T-helper 1 cell treated with Interleukin-12 subunit alpha and Interleukin-12 subunit beta and Interleukin-4 antibody, amounts not matched to agents 30 ng/mL and 1 ng/mL, for 36 hours (primary cell): ENCODE results near the gene PHF10. TPM values are rescaled to one million over a fixed set of nuclear protein-coding genes. Genes with fewer than 3 reads are reported as not detected.

Experiments used
- total RNA-seq: library from RNA; stranded (reverse); gene quantifications from 2 replicates; pipeline ENCODE4 v1.2.3, GENCODE V29; 2022

PHF10 gene
- total RNA-seq, 1 donor from 2014 or later: 53.5 TPM

Other genes starting within 250 kb of the PHF10 start
- 17.7 and 19.6 TPM in 2 replicates for gene WDR27, start 22.5 kb downstream of the PHF10 start, total RNA-seq
- 20.8 and 21.9 TPM in 2 replicates for gene C6orf120, start 22.4 kb downstream of the PHF10 start, total RNA-seq
- 2.0 and 2.5 TPM in 2 replicates for gene DYNLT2, start 27.1 kb upstream of the PHF10 start, total RNA-seq
- gene ERMARD, start 27.1 kb upstream of the PHF10 start, total RNA-seq: 30.8 and 31.3 TPM in 2 replicates